Endothelial cell of umbilical vein (primary cell): ENCODE measurements around the gene ZDHHC16.

Experiments used
- EZH2 ChIP-seq: IDR thresholded peaks from 2 replicates; pipeline ENCODE4 v1.6.1; 2012; ENCODE audit warnings: borderline replicate concordance, low read depth, mild to moderate bottlenecking, moderate library complexity, low read length, inconsistent platforms; ENCODE audit not compliant: severe bottlenecking
- FOS ChIP-seq: IDR thresholded peaks from 2 replicates; pipeline ENCODE4 v1.6.1; 2011; ENCODE audit warnings: mild to moderate bottlenecking, low read length, moderate library complexity, borderline replicate concordance; ENCODE audit not compliant: insufficient read depth
- MAX ChIP-seq: IDR thresholded peaks from 2 replicates; pipeline ENCODE4 v1.6.1; 2011; ENCODE audit not compliant: insufficient read depth, insufficient read length
- POLR2A ChIP-seq: IDR thresholded peaks from 2 replicates; pipeline ENCODE4 v1.6.1; 2012; ENCODE audit warnings: low read depth, mild to moderate bottlenecking, control low read depth, low read length
- POLR2AphosphoS5 ChIP-seq: IDR thresholded peaks from 2 replicates; pipeline ENCODE4 v1.6.1; 2012; ENCODE audit warnings: low read depth, mild to moderate bottlenecking, control low read depth, low read length, moderate library complexity; ENCODE audit not compliant: insufficient read depth
- TF ChIP-seq, protein P1 (sequence below), 2 donors: IDR thresholded peaks; 1 replicate in 1 of 2; 2 replicates in 1 of 2; pipeline ENCODE4 v1.5.1; 2011; ENCODE audit warnings: low read length in 2 of 2, mild to moderate bottlenecking in 2 of 2, moderate library complexity in 2 of 2, control low read depth in 1 of 2, inconsistent platforms in 1 of 2, low read depth in 1 of 2; ENCODE audit not compliant: insufficient read depth in 1 of 2; ENCODE audit errors: extremely low read depth in 1 of 2

DNA sequence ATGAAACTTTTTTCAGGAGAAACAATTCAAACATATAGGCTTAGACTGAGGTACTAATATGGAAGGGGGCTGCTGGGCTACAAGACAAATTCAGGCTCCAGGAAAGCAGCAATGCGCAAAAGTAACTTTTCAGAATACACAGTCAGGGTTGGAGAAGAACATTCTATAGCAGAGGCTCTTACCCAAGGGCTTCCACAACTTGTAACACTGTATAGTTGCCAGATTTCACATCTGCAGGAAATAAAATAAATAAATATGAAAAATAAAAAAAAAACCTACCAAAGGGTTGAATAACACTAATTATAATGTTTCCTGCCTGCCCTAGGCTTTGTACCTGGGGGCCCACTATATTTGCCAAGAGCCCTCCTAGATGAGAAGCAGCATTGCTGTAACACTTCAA lies 37.9 kb downstream of the ZDHHC16 start:
- TF ChIP-seq, protein P1, sequence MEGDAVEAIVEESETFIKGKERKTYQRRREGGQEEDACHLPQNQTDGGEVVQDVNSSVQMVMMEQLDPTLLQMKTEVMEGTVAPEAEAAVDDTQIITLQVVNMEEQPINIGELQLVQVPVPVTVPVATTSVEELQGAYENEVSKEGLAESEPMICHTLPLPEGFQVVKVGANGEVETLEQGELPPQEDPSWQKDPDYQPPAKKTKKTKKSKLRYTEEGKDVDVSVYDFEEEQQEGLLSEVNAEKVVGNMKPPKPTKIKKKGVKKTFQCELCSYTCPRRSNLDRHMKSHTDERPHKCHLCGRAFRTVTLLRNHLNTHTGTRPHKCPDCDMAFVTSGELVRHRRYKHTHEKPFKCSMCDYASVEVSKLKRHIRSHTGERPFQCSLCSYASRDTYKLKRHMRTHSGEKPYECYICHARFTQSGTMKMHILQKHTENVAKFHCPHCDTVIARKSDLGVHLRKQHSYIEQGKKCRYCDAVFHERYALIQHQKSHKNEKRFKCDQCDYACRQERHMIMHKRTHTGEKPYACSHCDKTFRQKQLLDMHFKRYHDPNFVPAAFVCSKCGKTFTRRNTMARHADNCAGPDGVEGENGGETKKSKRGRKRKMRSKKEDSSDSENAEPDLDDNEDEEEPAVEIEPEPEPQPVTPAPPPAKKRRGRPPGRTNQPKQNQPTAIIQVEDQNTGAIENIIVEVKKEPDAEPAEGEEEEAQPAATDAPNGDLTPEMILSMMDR (IDR thresholded peaks at IDR 0.05; ENCODE audit: extremely low read depth in 1 of 2, insufficient read depth in 1 of 2, low read depth in 1 of 2, low read length in 2 of 2) = no peak
- TF ChIP-seq POLR2A (no peak), FOS (no peak), MAX (no peak), EZH2 (no peak), POLR2AphosphoS5 (no peak)
